Measurements from ENCODE around the gene ZKSCAN1.
"Not testable (repeated sequence)": the region's sequence is repeated elsewhere in the genome, so short reads cannot be mapped to it uniquely, and the experiment has no call there.

Gene ZKSCAN1

DNA sequence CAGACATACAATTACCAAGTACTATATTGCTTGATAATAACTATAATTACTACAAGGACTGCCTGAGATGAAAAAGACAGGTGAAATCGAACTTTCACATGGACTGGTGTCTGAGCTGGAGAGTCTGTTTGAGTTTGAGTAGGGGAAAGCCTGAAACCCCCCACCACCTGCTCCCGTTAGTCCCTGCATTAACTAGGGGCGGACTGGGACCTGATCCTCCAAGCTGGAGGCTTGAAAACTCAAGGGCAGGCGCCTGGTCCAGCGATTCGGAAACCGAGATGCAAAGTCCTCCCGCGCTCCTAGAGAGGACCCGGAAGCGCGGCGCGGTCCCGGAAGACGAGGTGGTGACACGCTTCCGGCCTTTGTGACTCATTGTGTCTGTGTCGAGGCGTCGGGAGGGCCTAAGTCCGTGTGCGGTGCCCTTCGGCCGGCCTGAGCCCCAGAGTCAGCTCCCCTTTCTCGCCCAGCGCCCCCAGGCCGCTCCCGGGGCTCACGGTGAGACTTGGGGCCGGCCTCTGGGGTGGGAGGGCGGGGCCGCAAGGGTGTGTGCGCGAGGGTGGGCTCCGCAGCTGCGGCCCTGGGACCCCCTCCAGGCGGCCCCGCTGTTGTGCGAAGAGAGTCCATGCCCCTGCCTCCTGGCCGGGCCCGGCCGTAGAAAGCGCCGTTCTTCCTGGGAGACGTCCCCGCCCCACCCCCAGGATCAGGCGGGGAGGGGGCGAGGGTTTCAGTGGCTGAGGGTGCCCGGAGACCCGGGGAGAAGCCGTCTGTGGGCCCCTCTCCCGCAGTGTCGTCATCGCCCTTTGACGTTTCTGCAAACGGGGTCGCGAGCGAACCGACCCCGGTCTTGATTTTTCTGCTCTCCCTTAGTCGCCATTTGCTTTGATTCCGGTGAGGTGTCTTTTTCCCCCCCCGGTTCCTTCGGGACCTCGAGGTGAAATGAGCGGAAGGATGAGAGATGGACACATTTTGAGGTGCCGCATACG lies at the start of gene ZKSCAN1:
ZKSCAN1 (plus strand) TSS at position 365 of the 983 bp plus-strand sequence. CDS start 7,911 bp downstream, outside the sequence.
- peak; percentile 71 to 81 for DNase-seq (ENCODE audit: low read depth in 2 of 2)

DNA sequence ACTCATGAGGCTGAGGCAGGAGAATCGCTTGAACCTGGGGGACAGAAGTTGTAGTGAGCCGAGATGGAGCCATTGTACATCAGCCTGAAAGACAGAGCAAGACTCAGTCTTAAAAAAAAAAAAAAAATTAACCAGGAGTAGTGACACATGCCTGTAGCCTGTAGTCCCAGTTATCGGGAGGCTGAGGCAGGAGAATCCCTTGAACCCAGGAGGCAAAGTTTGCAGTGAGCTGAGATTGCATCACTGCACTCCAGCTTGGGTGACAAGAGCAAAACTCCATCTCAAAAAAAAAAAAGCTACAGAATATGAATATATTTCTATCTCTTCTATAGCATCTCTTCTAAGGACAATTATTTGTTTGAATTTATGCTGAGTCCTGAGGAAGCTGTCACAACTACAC lies 46.1 kb upstream of the ZKSCAN1 start:
- DNase-seq (ENCODE audit: low read depth in 2 of 2), result no peak

DNA sequence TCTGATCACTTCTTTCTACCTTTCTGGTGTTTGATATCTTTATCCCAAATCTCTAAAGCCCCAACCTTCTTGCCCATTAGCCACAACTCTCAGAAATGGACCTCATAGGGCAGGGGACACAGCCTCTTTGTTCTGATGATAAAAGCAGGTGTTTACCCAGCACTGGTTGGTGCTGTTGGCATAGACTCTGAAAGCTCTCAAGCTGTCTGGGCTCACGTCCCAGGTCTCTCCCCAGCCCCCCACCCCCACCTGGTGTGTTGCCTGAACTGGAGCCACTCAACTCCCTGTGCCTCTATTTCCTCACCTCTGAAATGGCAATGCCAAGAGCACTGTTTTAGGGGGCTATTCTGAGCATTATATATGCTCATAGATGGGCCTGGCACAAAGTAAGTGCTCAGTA lies 45.6 kb upstream of the ZKSCAN1 start:
- DNase-seq (ENCODE audit: low read depth in 2 of 2), result not testable (repeated sequence)

DNA sequence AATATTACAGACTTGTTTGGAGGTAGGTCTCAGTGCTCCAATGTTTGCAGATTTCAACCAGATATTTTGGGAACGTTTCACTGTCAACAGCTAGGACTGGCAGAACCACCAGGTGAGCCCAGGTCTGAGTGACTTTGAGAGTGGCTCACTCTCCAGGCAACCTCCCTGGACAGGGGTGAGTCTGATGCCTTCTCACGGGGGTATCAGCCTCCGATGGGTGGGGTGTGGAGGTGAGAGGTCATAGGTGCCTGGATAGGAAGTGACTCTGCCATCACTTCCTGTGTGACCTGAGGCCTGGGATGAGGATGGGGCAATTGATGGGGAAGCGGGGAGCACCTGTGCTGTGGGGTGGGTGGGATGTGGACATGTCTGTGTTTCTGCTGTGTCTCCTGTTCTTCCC lies 44.2 kb upstream of the ZKSCAN1 start:
- DNase-seq (ENCODE audit: low read depth in 2 of 2), result no peak

DNA sequence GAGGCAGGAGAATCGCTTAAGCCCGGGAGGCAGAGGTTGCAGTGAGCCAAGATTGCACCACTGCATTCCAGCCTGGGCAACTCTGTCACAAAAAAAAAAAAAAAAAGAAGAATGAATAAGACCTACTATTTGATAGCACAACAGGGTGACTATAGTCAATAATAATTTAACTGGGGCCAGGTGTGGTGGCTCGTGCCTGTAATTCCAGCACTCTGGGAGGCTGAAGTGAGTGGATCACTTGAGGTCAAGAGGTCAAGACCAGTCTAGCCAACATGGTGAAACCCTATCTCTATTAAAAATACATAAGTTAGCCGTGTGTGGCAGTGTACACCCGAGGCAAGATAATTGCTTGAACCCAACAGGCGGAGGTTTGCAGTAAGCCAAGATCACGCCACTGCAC lies 41.6 kb upstream of the ZKSCAN1 start:
- not testable (repeated sequence) for DNase-seq (ENCODE audit: low read depth in 2 of 2)

DNA sequence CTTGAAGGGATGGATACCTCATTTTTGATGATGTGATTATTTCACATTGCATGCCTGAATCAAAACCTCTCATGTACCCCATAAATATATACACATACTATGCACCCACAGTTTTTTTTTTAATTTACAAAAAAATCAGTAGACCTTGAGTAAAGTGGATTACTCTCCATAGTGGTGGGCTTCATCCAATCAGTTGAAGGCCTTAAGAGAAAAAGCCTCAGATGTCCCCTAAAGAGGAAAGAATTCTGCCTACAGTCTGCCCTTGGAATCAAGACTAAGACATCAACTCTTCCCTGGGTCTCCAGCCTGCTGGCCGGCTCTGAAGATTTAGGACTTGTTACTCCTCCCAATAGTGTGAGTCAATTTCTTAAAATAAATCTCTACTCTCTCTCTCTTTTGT lies 40.7 kb upstream of the ZKSCAN1 start:
- no peak for DNase-seq (ENCODE audit: low read depth in 2 of 2)

DNA sequence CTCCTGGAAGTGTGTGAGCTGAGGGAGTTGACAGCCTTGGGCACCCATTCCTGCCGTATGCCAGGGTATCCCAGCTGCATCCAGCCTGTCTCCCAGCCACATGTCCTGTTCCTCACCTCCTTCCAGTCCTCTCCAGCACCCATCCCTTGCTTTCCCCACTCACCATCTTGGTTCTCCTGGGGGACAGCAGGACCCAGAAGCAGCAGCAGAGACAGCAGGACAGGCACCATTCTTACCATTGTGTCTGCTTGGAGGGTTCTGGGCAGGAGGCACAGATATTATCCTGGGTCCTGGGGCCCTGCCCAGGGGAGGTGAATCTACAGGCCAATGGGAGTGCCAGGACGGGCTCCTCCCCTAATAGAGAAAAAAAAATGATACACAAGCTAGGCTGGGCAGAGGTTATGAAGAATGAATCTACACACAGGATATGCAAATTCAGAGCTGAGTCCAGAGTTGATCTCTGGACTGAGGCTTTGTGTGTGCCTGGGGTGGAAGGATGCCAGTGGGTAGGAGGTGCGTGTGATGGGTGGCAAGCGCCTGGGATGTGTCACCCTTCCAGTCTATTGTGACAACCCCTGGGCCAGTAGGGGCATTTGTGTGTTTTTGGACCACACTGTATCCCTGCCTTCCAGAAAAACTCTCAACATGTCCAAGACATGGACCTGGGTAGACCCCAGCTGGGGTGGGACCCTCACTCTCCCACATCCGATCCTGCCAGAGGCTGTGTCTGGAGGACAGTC lies 39.4 kb upstream of the ZKSCAN1 start, which contains the start of gene AZGP1:
AZGP1 (minus strand) TSS at position 250 of the 740 bp plus-strand sequence; CDS start at position 239, 11 bp downstream.
- no peak for DNase-seq (ENCODE audit: low read depth in 2 of 2)

DNA sequence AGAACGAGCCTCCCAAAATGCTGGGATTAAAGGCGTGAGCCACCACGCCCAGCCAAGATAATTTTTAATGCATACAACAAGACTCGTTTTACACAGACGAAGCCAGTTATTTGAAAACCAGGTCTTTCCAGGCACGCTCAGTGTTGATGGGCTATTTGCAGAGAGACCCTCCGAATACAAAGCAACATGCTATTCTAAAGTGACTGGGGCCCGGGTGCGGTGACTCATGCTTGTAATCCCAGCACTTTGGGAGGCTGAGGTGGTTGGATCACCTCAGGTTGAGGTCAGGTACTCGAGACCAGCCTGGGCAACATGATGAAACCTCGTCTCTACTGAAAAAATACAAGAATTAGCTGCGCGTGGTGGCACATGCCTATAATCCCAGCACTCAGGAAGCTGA lies 38.8 kb upstream of the ZKSCAN1 start:
- DNase-seq (ENCODE audit: low read depth in 2 of 2), result no peak

DNA sequence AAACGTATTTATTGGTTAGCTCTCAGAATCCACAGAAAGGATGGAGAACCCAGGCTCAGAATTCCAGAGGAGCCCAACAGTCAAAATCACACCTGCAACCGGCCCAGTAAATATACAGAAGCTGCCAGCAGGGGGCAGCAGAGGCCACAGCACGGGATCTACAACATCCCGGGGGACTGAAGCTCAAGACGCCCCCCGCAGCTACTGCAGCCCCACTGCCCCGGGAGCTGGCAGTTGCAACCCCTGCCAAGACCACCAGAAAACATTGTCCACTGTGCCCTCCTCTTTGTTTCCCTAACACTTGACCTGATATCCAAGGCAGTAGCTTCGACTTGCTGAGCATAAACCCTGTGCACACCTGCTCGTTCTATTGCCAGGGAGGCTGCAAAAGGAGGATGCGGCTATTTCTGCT lies 35.6 kb upstream of the ZKSCAN1 start:
- peak; percentile 43 to 46 for DNase-seq (ENCODE audit: low read depth in 2 of 2)

DNA sequence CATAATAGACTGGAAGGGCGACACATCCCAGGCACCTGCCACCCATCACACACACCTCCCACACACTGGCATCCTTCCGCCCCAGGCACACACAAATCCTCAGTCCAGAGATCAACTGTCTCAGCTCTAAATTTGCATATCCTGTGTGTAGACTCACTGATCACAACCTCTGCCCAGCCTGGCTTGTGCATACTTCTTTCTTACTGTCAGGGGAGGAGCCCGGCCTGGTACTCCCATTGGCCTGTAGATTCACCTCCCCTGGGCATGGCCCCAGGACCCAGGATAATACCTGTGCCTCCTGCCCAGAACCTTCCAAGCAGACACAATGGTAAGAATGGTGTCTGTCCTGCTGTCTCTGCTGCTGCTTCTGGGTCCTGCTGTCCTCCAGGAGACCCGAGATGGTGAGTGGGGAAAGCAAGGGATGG lies 34.9 kb upstream of the ZKSCAN1 start:
- DNase-seq (ENCODE audit: low read depth in 2 of 2), result not testable (repeated sequence)

DNA sequence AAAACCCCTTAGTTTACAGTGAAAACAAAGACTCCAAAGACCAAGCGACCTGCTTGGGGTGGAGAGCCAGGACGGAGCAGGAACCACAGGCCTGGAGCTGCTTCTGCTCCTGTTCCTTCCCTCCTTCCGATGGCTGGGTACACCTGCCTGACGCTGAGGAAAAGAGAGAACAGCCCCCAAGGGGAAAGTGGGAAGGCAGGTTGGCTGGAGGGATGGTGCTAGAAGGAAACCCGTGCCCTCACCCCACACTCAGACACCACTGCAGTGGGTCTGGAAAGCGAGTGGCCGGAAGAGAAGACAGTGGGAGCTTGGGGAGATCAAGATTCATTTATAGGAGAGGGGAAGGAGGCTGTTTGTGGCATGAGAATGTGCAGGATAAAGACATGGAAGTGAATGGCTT lies 34.3 kb upstream of the ZKSCAN1 start:
- DNase-seq (ENCODE audit: low read depth in 2 of 2), result not testable (repeated sequence)

DNA sequence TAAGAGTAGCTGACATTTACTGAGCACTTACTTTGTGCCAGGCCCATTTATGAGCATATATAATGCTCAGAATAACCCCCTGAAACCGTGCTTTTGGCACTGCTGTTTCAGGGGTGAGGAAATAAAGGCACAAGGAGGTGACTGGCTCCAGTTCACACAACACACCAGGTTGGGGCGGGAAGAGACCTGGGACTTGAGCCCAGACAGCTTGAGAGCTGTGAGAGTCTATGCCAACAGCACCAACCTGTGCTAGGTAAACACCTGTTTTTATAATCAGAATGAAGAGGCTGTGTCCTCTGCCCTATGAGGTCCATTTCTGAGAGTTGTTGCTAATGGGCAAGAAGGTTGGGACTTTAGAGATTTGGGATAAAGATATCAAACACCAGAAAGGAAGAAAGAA lies 30.8 kb upstream of the ZKSCAN1 start:
- no peak for DNase-seq (ENCODE audit: low read depth in 2 of 2)

DNA sequence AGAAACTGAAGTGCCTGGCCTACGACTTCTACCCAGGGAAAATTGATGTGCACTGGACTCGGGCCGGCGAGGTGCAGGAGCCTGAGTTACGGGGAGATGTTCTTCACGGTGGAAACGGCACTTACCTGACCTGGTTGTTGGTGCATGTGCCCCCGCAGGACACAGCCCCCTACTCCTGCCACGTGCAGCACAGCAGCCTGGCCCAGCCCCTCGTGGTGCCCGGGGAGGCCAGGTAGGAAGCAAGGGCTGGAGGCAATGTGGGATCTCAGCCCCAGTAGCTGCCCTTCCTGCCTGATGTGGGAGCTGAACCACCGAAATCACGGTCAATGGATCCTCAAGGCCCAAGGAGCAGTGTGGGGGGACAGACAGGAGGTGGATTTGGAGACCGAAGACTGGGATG lies 28.1 kb upstream of the ZKSCAN1 start:
- not testable (repeated sequence) for DNase-seq (ENCODE audit: low read depth in 2 of 2)

DNA sequence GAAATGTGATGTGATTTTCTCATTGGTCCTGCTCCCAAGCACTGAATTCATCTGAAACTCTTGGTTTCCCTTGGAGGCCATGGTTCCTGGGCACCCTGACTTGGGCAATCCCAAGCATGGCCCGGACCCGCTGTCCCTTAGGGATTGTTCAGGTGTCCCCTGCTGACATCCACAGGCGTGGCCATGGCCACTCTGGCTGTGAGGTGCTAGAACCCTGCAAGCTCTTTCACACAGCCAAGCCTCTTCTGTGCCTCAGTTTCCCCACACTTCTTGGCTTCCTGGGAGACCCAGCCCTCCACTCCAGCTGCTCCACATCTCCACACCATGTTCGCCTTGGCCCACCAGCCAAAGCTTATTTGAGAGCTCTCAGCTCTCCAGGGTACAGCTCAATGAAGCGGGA lies 27.6 kb upstream of the ZKSCAN1 start:
- no peak for DNase-seq (ENCODE audit: low read depth in 2 of 2)

DNA sequence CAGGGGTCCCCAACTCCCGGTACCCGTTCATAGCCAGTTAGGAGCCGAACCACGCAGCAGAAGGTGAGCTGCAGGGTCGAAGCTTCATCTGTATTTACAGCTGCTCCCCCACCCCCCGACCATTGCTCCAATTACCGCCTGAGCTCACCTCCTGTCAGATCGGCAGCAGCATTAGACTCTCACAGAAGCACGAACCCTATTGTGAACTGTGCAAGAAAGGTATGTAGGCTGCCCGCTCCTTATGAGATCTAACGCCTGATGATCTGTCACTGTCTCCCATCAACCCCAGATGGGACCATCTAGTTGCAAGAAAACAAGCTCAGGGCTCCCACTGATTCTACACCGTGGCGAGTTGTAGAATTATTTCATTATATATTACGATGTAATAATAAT lies 24.9 kb upstream of the ZKSCAN1 start:
- DNase-seq (ENCODE audit: low read depth in 2 of 2), result no peak

DNA sequence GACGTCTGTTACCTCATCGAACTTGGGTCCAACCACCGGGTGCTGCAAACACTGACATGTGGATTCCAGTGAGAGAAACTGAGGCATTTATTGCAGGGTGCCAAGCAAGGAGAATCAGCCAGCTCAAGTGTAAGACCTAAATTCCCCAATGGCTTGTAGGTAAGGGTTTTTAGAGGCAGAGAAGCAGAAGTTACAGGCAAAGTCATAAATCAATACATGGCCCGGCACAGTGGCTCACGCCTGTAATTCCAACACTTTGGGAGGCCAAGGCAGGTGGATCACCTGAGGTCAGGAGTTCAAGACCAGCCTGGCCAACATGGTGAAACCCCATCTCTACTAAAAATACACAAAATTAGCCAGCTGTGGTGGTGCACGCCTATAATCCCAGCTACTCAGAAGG lies 23.9 kb upstream of the ZKSCAN1 start:
- DNase-seq (ENCODE audit: low read depth in 2 of 2), result not testable (repeated sequence)

DNA sequence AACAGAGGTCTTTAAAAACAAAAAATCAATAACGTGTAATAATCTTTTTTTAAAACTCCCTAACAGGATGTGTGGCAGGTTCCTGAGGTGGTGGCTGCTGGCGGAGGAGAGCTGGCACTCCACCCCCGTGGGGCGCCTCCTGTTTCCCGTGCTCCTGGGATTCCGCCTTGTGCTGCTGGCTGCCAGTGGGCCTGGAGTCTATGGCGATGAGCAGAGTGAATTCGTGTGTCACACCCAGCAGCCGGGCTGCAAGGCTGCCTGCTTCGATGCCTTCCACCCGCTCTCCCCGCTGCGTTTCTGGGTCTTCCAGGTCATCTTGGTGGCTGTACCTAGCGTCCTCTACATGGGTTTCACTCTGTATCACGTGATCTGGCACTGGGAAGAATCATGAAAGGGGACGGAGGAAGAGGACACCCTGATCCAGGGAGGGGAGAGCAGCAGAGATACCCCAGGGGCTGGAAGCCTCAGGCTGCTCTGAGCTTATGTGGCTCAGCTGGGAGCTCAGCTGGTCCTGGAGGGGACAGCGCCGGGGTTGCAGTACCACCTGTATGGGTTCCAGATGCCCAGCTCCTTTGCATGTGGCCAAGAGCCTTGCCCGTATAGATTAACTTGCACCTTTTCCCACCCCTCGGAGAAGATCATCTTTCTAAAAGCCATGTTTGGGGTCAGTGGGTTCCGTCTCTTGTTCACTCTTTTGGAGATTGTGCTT lies 22.9 kb upstream of the ZKSCAN1 start:
- no peak for DNase-seq (ENCODE audit: low read depth in 2 of 2)

DNA sequence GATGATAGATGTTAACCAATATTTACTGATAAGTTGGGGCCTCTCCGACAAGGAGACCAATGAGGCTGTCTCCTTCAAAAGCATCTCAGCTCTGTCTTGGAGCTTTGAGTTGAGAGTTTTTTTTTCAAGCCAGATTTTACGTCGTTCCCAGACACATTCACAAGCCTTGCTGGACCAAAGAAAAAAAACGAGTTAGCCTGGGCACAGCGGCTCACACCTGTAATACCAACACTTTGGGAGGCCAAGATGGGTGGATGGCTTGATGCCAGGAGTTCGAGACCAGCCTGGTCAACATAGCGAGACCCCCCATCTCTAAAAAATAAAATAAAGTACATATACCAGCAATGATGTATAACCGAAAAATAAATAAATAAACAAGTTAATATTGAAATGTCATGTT lies 20.6 kb upstream of the ZKSCAN1 start:
- DNase-seq (ENCODE audit: low read depth in 2 of 2), result no peak

DNA sequence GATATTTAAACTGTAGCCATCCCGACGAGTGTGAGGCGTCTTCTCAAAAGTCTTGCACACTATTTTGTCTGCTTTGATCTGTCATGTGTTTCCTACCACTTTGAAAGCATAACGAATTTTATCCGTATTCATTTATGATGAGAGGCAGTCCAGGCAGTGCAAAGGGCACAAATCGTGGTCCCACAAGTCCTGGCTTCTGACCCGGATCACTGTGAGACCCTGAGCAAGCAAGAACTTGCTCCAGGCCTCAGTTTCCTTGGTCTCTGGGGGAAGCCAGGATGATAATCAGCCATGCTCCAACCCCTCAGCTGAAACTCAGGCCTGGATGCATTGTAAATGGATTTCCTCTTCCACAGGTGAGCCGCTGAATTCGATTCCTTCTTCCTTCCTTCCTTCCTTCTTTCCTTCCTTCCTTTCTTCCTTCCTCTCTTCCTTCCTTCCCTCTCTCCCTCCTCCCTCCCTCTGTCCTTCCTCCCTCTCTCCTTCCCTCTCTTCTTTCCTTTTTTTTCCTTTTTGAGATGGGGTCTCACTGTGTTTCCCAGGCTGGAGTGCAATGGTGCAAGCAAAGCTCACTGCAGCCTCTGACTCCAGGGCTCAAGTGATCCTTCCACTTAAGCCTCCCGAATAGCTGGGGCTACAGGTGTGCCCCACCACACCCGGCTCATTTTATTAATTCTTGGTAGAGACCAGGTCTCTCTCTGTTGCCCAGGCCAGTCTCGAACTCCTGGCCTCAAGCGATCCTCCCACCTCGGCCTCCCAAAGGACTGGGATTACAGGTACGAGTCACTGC lies 18.4 kb upstream of the ZKSCAN1 start:
- DNase-seq (ENCODE audit: low read depth in 2 of 2), result no peak

DNA sequence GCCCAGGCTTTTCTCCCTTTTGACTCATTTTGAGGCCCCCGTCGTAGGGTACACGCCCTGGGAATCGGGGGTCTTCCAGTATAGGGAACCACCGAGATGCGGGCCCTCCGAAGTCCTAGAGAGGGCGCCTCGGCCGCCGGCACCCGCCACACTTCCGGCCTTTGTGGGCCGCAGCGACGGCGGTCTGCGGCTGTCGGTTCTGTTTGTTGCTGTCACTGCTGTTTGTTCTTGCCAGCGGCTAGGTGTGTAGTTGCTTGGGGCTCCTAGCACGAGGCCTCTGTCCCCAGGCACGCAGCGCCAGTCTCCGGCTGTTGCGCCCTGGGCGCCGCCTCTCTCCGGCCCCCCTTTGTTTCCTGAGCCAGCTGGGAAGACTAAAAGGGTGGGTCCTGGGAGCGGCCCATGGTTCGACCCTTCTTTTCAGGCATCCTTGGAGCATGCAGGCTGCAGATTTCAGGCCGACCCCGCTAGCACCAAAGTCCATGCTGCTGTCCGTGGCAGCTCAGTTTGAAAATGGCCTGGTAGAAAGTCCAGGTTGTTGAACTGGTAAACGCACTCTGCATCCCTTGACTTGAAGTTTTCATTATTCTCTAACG lies 17.8 kb upstream of the ZKSCAN1 start:
- peak; percentile 34 to 66 for DNase-seq (ENCODE audit: low read depth in 2 of 2)

DNA sequence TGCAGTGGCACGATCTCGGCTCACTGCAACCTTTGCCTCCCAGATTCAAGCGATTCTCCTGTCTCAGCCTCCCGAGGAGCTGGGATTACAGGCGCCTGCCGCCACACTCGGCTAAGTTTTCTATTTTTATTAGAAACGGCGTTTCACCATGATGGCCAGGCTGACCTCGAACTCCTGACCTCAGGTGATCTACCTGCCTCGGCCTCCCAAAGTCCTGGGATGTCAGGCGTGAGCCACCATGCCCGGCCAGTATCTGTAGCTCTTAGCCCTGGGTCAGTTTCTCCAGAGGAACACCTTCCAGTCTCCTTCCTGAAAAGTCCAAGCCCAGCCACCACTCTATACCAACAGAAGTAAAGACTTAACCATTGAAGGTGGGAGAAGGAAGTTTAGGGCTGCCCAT lies 15.2 kb upstream of the ZKSCAN1 start:
- no peak for DNase-seq (ENCODE audit: low read depth in 2 of 2)

Measured in stimulated activated CD8-positive, alpha-beta memory T cell treated with anti-CD3 and anti-CD28 coated beads, Interleukin-7, amount 100 ng/mL, for 4 hours (primary cell).